CD4-positive, alpha-beta T cell (primary cell): ENCODE measurements around the gene BTG1. TPM values are rescaled to one million over a fixed set of nuclear protein-coding genes. Genes with fewer than 3 reads are reported as not detected.
A peak's percentile ranks its signal among the peaks of the same experiment; 100 is the strongest.

Source experiments
- ATAC-seq: fragments of 200-7000 bp; cut with Tn5 transposase; one replicate; pipeline ENCODE4 v1.10.0; 2022; ENCODE audit warnings: mild to moderate bottlenecking; ENCODE audit not compliant: poor library complexity
- CTCF ChIA-PET: fragments of 350-600 bp; sonication (Branson Sonifier 250); formaldehyde crosslinking; loops from one replicate; lab custom pipeline; 2021; ENCODE audit warnings: antibody characterized with exemption, inconsistent platforms; lab: Charles Lee
- POLR2A ChIA-PET: fragments of 350-600 bp; sonication (Branson Sonifier 250); formaldehyde crosslinking; loops from one replicate; lab custom pipeline; 2021; ENCODE audit warnings: antibody characterized with exemption, inconsistent platforms; lab: Charles Lee
- DNase-seq, 14 experiments: peaks; one replicate each; pipeline ENCODE4 v3.0.0-alpha.2; 2013 to 2020; ENCODE audit warnings: mixed read lengths in 2 of 14
- H3K27ac ChIP-seq, 2 donors: one replicate each; pipeline versions ENCODE4 v1.5.1 to v1.7.0; 2013; ENCODE audit warnings: low read length in 2 of 2, low read depth in 1 of 2, mild to moderate bottlenecking in 1 of 2
- H3K27me3 ChIP-seq, 2 experiments: 1 replicate in 1 of 2; 2 replicates in 1 of 2; pipeline versions ENCODE4 v1.6.1 to v1.7.0; 2013; ENCODE audit warnings: low read length in 2 of 2, control low read depth in 1 of 2, mild to moderate bottlenecking in 1 of 2, moderate library complexity in 1 of 2; ENCODE audit not compliant: insufficient read depth in 2 of 2, control insufficient read depth in 1 of 2
- H3K36me3 ChIP-seq: one replicate; pipeline ENCODE4 v1.6.1; 2013; ENCODE audit warnings: low read length, control low read depth; ENCODE audit not compliant: insufficient read depth
- H3K4me1 ChIP-seq: one replicate; pipeline ENCODE4 v1.6.1; 2013; ENCODE audit warnings: low read length, control low read depth; ENCODE audit not compliant: insufficient read depth
- H3K4me3 ChIP-seq: one replicate; pipeline ENCODE4 v1.5.1; 2013; ENCODE audit warnings: mild to moderate bottlenecking, low read length, moderate library complexity
- H3K9me3 ChIP-seq, 2 experiments: 1 replicate in 1 of 2; 2 replicates in 1 of 2; pipeline versions ENCODE4 v1.6.1 to v1.7.0; 2013; ENCODE audit warnings: low read length in 2 of 2, mild to moderate bottlenecking in 2 of 2, control low read depth in 1 of 2, moderate library complexity in 1 of 2; ENCODE audit not compliant: control insufficient read depth in 1 of 2, insufficient read depth in 1 of 2
- H3K27ac Mint-ChIP-seq: one replicate; pipeline ENCODE4 v1.8.0; 2020; ENCODE audit warnings: mixed read lengths
- H3K27me3 Mint-ChIP-seq: one replicate; pipeline ENCODE4 v1.8.0; 2021; ENCODE audit warnings: mixed read lengths
- H3K36me3 Mint-ChIP-seq: one replicate; pipeline ENCODE4 v1.8.0; 2021; ENCODE audit warnings: low read depth, mixed read lengths
- H3K4me1 Mint-ChIP-seq: one replicate; pipeline ENCODE4 v1.8.0; 2021; ENCODE audit warnings: low read depth, mixed read lengths
- H3K4me3 Mint-ChIP-seq: one replicate; pipeline ENCODE4 v1.8.0; 2020; ENCODE audit warnings: mild to moderate bottlenecking, mixed read lengths
- H3K9me3 Mint-ChIP-seq: one replicate; pipeline ENCODE4 v1.8.0; 2020; ENCODE audit warnings: mixed read lengths
- CTCF ChIP-seq: fragments of 200-600 bp; IDR thresholded peaks from one replicate; pipeline ENCODE4 v1.8.0; 2022; ENCODE audit warnings: antibody characterized with exemption, mild to moderate bottlenecking
- intact Hi-C, 2 experiments: fragments of 100-400 bp; cut with DNase I in 1 of 2; cut with micrococcal nuclease in 1 of 2; formaldehyde crosslinking; loops; one replicate each; pipeline versions ENCODE4 v1.15.1 to v1.9.0; 2023 to 2025; cut with DNase I, micrococcal nuclease
- total RNA-seq, 174 experiments: library from RNA in 2 of 174; stranded (reverse) in 2 of 174; gene quantifications; one replicate each; pipeline ENCODE4 v1.2.3 and lab custom pipeline; 2021 to 2026

The BTG1 gene
- total RNA-seq, 2 experiments from 2014 or later = 1,698 to 1,774 TPM

- Mint-ChIP-seq H3K9me3 (peaks cover 17% of the 10 kb centered on the region), H3K36me3 (peaks cover 89% of the 10 kb centered on the region), H3K27me3 (no peaks in the 10 kb centered on the region), H3K27ac (peak overlapping the region; percentile 76), H3K4me3 (peak overlapping the region; percentile 43), H3K4me1 (peaks cover 76% of the 10 kb centered on the region)
- peaks cover 23% of the 10 kb centered on the region for H3K4me1 ChIP-seq
- H3K9me3 ChIP-seq = peaks cover 0 to 12% of the 10 kb centered on the region in 2 experiments
- DNase-seq (no peak), ATAC-seq (peak; percentile 9)
- no peaks in the 10 kb centered on the region for H3K36me3 ChIP-seq
- POLR2A ChIA-PET = interaction anchor here (0.8 to 3.8 kb wide), 12 partner anchors 9 to 247 kb away, joined by 3 to 21 read pairs (median 6); partner anchors contain the start of gene BTG1
- intact Hi-C loops = loop anchor here (2.0 to 5.0 kb wide), 2 partner anchors 16 to 137 kb away; no protein-coding TSS in a partner anchor
- H3K4me3 ChIP-seq = no peak overlapping the region
- TF ChIP-seq CTCF = no peak
- CTCF ChIA-PET = interaction anchor here (0.9 kb wide), 1 partner anchor 38 kb away, joined by 3 read pairs; no protein-coding TSS in a partner anchor
- H3K27ac ChIP-seq = no peak overlapping the region
- no peaks in the 10 kb centered on the region for H3K27me3 ChIP-seq
Observed at GRCh38 chr12:92124689-92125029, 21.0 kb downstream of the BTG1 start.

GRCh38 chr12:92123780-92124688, 21.6 kb downstream of the BTG1 start:
- Mint-ChIP-seq H3K9me3 (peaks cover 18% of the 10 kb centered on the region), H3K36me3 (peaks cover 89% of the 10 kb centered on the region), H3K27me3 (no peaks in the 10 kb centered on the region), H3K4me1 (peaks cover 72% of the 10 kb centered on the region), H3K27ac (peak overlapping the region; percentile 76), H3K4me3 (peak overlapping the region; percentile 43)
- Histone ChIP-seq H3K36me3 (no peaks in the 10 kb centered on the region), H3K27ac (no peak overlapping the region), H3K4me1 (peaks cover 18% of the 10 kb centered on the region), H3K9me3 (peaks cover 0 to 15% of the 10 kb centered on the region in 2 experiments), H3K4me3 (no peak overlapping the region), H3K27me3 (no peaks in the 10 kb centered on the region)
- CTCF ChIA-PET = interaction anchor here (0.9 kb wide), 1 partner anchor 37 kb away, joined by 3 read pairs; no protein-coding TSS in a partner anchor
- DNase-seq (no peak), ATAC-seq (peak; percentile 13)
- intact Hi-C loops = loop anchor here in 1 of 2 experiments (2.0 kb wide), 1 partner anchor 17 kb away; no protein-coding TSS in a partner anchor
- POLR2A ChIA-PET = interaction anchor here (0.8 to 3.8 kb wide), 12 partner anchors 9 to 141 kb away, joined by 3 to 21 read pairs (median 6); partner anchors contain the start of gene BTG1
- no peak for TF ChIP-seq CTCF

GRCh38 chr12:92122941-92123779, 22.5 kb downstream of the BTG1 start:
- ChIA-PET CTCF (no interaction called here), POLR2A (interaction anchor here (0.7 to 3.8 kb wide), 9 partner anchors 8 to 140 kb away, joined by 3 to 19 read pairs (median 6); partner anchors contain the start of gene BTG1)
- no peak for TF ChIP-seq CTCF
- ATAC-seq = peak; percentile 4
- Mint-ChIP-seq H3K9me3 (peaks cover 20% of the 10 kb centered on the region), H3K4me3 (peak overlapping the region; percentile 43), H3K4me1 (peaks cover 69% of the 10 kb centered on the region), H3K27ac (peak overlapping the region; percentile 58), H3K36me3 (peaks cover 88% of the 10 kb centered on the region), H3K27me3 (no peaks in the 10 kb centered on the region)
- no peak for DNase-seq
- no peaks in the 10 kb centered on the region for H3K36me3 ChIP-seq
- H3K4me3 ChIP-seq = no peak overlapping the region
- peaks cover 0 to 19% of the 10 kb centered on the region in 2 experiments for H3K9me3 ChIP-seq
- intact Hi-C loops = no loop called here
- no peak overlapping the region for H3K27ac ChIP-seq
- peaks cover 12% of the 10 kb centered on the region for H3K4me1 ChIP-seq
- no peaks in the 10 kb centered on the region for H3K27me3 ChIP-seq
